WTC11 (cell line): ENCODE data around the gene C17orf107. TPM values are rescaled to one million over a fixed set of nuclear protein-coding genes. Genes with fewer than 3 reads are reported as not detected.

Experiments
- ATAC-seq: fragments of 200-7000 bp; cut with Tn5 transposase; 2 replicates; pipeline ENCODE4 v1.10.0; 2021; ENCODE audit warnings: mild to moderate bottlenecking, moderate library complexity
- CTCF ChIA-PET: fragments of 300-600 bp; sonication (Branson Sonifier 250); formaldehyde crosslinking; loops from one replicate; lab custom pipeline; 2021; ENCODE audit warnings: antibody characterized with exemption; lab: Charles Lee
- POLR2A ChIA-PET: fragments of 350-600 bp; sonication (Branson Sonifier 250); formaldehyde crosslinking; loops from one replicate; lab custom pipeline; 2021; ENCODE audit warnings: antibody characterized with exemption; lab: Charles Lee
- DNase-seq: peaks from one replicate; pipeline ENCODE4 v3.0.0; 2021; ENCODE audit warnings: low spot score
- H3K27ac Mint-ChIP-seq: 2 replicates; pipeline ENCODE4 v1.8.0; 2021; ENCODE audit warnings: mixed read lengths
- H3K27me3 Mint-ChIP-seq: 2 replicates; pipeline ENCODE4 v1.8.0; 2021; ENCODE audit warnings: low read depth, mild to moderate bottlenecking, moderate library complexity, mixed read lengths
- H3K36me3 Mint-ChIP-seq: 2 replicates; pipeline ENCODE4 v1.8.0; 2021; ENCODE audit warnings: mixed read lengths
- H3K4me1 Mint-ChIP-seq: 2 replicates; pipeline ENCODE4 v1.8.0; 2022; ENCODE audit warnings: mixed read lengths
- H3K4me3 Mint-ChIP-seq: 2 replicates; pipeline ENCODE4 v1.8.0; 2021; ENCODE audit warnings: mild to moderate bottlenecking, moderate library complexity, mixed read lengths
- H3K9me3 Mint-ChIP-seq: 2 replicates; pipeline ENCODE4 v1.8.0; 2021; ENCODE audit warnings: mixed read lengths
- AFF4 ChIP-seq: sonication (generic); formaldehyde crosslinking; IDR thresholded peaks from 2 replicates; pipeline ENCODE4 v1.8.1; 2023; ENCODE audit warnings: mild to moderate bottlenecking, missing genetic modification reagents, borderline replicate concordance
- ATF6 ChIP-seq: sonication (generic); formaldehyde crosslinking; IDR thresholded peaks from 2 replicates; pipeline ENCODE4 v1.8.1; 2023; ENCODE audit warnings: mild to moderate bottlenecking, missing genetic modification reagents
- CDX4 ChIP-seq: fragments of 250-450 bp; sonication (Bioruptor Pico); IDR thresholded peaks from 2 replicates; pipeline ENCODE4 v1.9.0; 2021; ENCODE audit warnings: moderate library complexity, mild to moderate bottlenecking, inconsistent platforms, borderline replicate concordance
- CREB1 ChIP-seq: sonication (generic); formaldehyde crosslinking; IDR thresholded peaks from 2 replicates; pipeline ENCODE4 v1.8.0; 2023; ENCODE audit warnings: mild to moderate bottlenecking, missing genetic modification reagents
- CTCF ChIP-seq: fragments of 200-600 bp; IDR thresholded peaks from 2 replicates; pipeline ENCODE4 v1.8.0; 2022; ENCODE audit warnings: antibody characterized with exemption
- ELF4 ChIP-seq: sonication (generic); formaldehyde crosslinking; IDR thresholded peaks from 2 replicates; pipeline ENCODE4 v1.8.1; 2022; ENCODE audit warnings: low read depth, mild to moderate bottlenecking, moderate library complexity, missing genetic modification reagents
- ESRRA ChIP-seq: sonication (generic); formaldehyde crosslinking; IDR thresholded peaks from 2 replicates; pipeline ENCODE4 v1.8.1; 2022; ENCODE audit warnings: mild to moderate bottlenecking, missing genetic modification reagents, borderline replicate concordance
- FOXJ3 ChIP-seq: sonication (generic); formaldehyde crosslinking; IDR thresholded peaks from 2 replicates; pipeline ENCODE4 v1.9.0; 2021; ENCODE audit warnings: missing genetic modification reagents, mild to moderate bottlenecking, borderline replicate concordance
- GABPB1 ChIP-seq: sonication (generic); formaldehyde crosslinking; IDR thresholded peaks from 2 replicates; pipeline ENCODE4 v1.8.1; 2023; ENCODE audit warnings: mild to moderate bottlenecking, missing genetic modification reagents
- JUN ChIP-seq: sonication (generic); formaldehyde crosslinking; IDR thresholded peaks from 2 replicates; pipeline ENCODE4 v1.8.0; 2023; ENCODE audit warnings: mild to moderate bottlenecking, missing genetic modification reagents
- MLX ChIP-seq: sonication (generic); formaldehyde crosslinking; IDR thresholded peaks from 2 replicates; pipeline ENCODE4 v1.8.1; 2023; ENCODE audit warnings: mild to moderate bottlenecking, missing genetic modification reagents, moderate library complexity
- MYBL2 ChIP-seq: sonication (generic); formaldehyde crosslinking; IDR thresholded peaks from 2 replicates; pipeline ENCODE4 v1.8.1; 2023; ENCODE audit warnings: mild to moderate bottlenecking, moderate library complexity, missing genetic modification reagents
- NFATC4 ChIP-seq: fragments of 250-450 bp; sonication (Bioruptor Pico); IDR thresholded peaks from 2 replicates; pipeline ENCODE4 v1.9.0; 2021; ENCODE audit warnings: mild to moderate bottlenecking
- NR2C2 ChIP-seq: sonication (generic); formaldehyde crosslinking; IDR thresholded peaks from 2 replicates; pipeline ENCODE4 v1.8.0; 2022; ENCODE audit warnings: mild to moderate bottlenecking, missing genetic modification reagents
- RORB ChIP-seq: fragments of 250-450 bp; sonication (Bioruptor Pico); IDR thresholded peaks from 2 replicates; pipeline ENCODE4 v1.9.0; 2021; ENCODE audit warnings: mild to moderate bottlenecking
- SOX15 ChIP-seq: fragments of 250-450 bp; sonication (Bioruptor Pico); IDR thresholded peaks from 2 replicates; pipeline ENCODE4 v1.9.0; 2021; ENCODE audit warnings: mild to moderate bottlenecking
- TEAD1 ChIP-seq: sonication (generic); formaldehyde crosslinking; IDR thresholded peaks from 2 replicates; pipeline ENCODE4 v1.8.0; 2022; ENCODE audit warnings: mild to moderate bottlenecking, missing genetic modification reagents
- TEAD4 ChIP-seq: sonication (generic); formaldehyde crosslinking; IDR thresholded peaks from 2 replicates; pipeline ENCODE4 v1.8.0; 2022; ENCODE audit warnings: mild to moderate bottlenecking, missing genetic modification reagents
- ZNF232 ChIP-seq: sonication (generic); formaldehyde crosslinking; IDR thresholded peaks from 2 replicates; pipeline ENCODE4 v1.8.0; 2022; ENCODE audit warnings: mild to moderate bottlenecking, missing genetic modification reagents
- ZNF317 ChIP-seq: sonication (generic); formaldehyde crosslinking; IDR thresholded peaks from 2 replicates; pipeline ENCODE4 v1.8.1; 2023; ENCODE audit warnings: low read depth, mild to moderate bottlenecking, moderate library complexity, missing genetic modification reagents, borderline replicate concordance
- ZNF425 ChIP-seq: fragments of 250-450 bp; sonication (Bioruptor Pico); conservative IDR thresholded peaks from 2 replicates; pipeline ENCODE4 v1.9.0; 2021; ENCODE audit warnings: mild to moderate bottlenecking
- total RNA-seq: library from RNA; stranded (reverse); gene quantifications from 3 replicates; pipeline ENCODE4 v1.2.3, GENCODE V29; 2021

C17orf107 gene
- total RNA-seq, 1 experiment from 2014 or later, result 8.7 TPM

- no peak for TF ChIP-seq CTCF
- no peak for TF ChIP-seq ESRRA (CRISPR knock-in tag)
- no peak for TF ChIP-seq GABPB1
- TF ChIP-seq RORB, result no peak
- no peak for TF ChIP-seq CREB1
- no peak for TF ChIP-seq ELF4 (CRISPR knock-in tag)
These were observed 38.2 kb downstream of the C17orf107 start (continued) for GRCh38 chr17:4937553-4937952.

- peaks cover 29% of the 10 kb centered on the region for H3K4me1 Mint-ChIP-seq
- peak overlapping the region; percentile 96 for H3K4me3 Mint-ChIP-seq
- peak overlapping the region; percentile 68; the same call in 1 of the 2 replicates for H3K27ac Mint-ChIP-seq
- ATAC-seq (no peak), DNase-seq (no peak)
- H3K27me3 Mint-ChIP-seq, result no peaks in the 10 kb centered on the region
- ChIA-PET CTCF (interaction anchor here (1.0 kb wide), 1 partner anchor 19 kb away, joined by 3 read pairs; no protein-coding TSS in a partner anchor), POLR2A (no interaction called here)
- TF ChIP-seq AFF4 (CRISPR knock-in tag), result no peak
- TF ChIP-seq ZNF232 (CRISPR knock-in tag), result no peak
- no peak for TF ChIP-seq MLX (CRISPR knock-in tag)
- no peak for TF ChIP-seq ATF6 (CRISPR knock-in tag)
- TF ChIP-seq FOXJ3 (CRISPR knock-in tag), result no peak
- no peak for TF ChIP-seq ZNF425
- TF ChIP-seq TEAD1 (CRISPR knock-in tag), result no peak
- no peak for TF ChIP-seq MYBL2 (CRISPR knock-in tag)
- no peak for TF ChIP-seq ZNF317 (CRISPR knock-in tag)
- TF ChIP-seq TEAD4 (CRISPR knock-in tag), result no peak
- TF ChIP-seq CTCF, result no peak
- no peak for TF ChIP-seq NR2C2 (CRISPR knock-in tag)
- TF ChIP-seq CDX4 (CRISPR knock-in tag), result no peak
- no peak for TF ChIP-seq JUN (CRISPR knock-in tag)
- no peak for TF ChIP-seq NFATC4
- TF ChIP-seq SOX15, result no peak
- no peaks in the 10 kb centered on the region for H3K9me3 Mint-ChIP-seq
- H3K36me3 Mint-ChIP-seq, result peaks cover 34% of the 10 kb centered on the region
These were observed 38.7 kb downstream of the C17orf107 start for GRCh38 chr17:4938069-4938491.
